Hepatocyte (in vitro differentiated cells): ENCODE results near the gene COL2A1. TPM values are rescaled to one million over a fixed set of nuclear protein-coding genes. Genes with fewer than 3 reads are reported as not detected.
A peak's percentile ranks its signal among the peaks of the same experiment; 100 is the strongest.

Experiments
- DNase-seq: peaks from one replicate; pipeline ENCODE4 v3.0.0-alpha.2; 2016; ENCODE audit warnings: low spot score
- H2AFZ ChIP-seq: fragments of 200-600 bp; sonication (generic); 2 replicates; pipeline ENCODE4 v1.6.0; 2016; ENCODE audit warnings: antibody characterized with exemption, mild to moderate bottlenecking
- H3K27ac ChIP-seq: fragments of 200-600 bp; sonication (generic); 2 replicates; pipeline ENCODE4 v1.5.1; 2016; ENCODE audit warnings: mild to moderate bottlenecking
- H3K27me3 ChIP-seq: fragments of 200-600 bp; sonication (generic); 2 replicates; pipeline ENCODE4 v1.6.1; 2016
- H3K36me3 ChIP-seq: fragments of 200-600 bp; sonication (generic); replicated peaks from 2 replicates; pipeline ENCODE4 v1.5.1; 2016; ENCODE audit warnings: low read depth; ENCODE audit not compliant: insufficient read depth
- H3K4me1 ChIP-seq: fragments of 200-600 bp; sonication (generic); 2 replicates; pipeline ENCODE4 v1.5.1; 2016; ENCODE audit warnings: mild to moderate bottlenecking, moderate library complexity; ENCODE audit not compliant: insufficient read depth
- H3K4me2 ChIP-seq: fragments of 200-600 bp; sonication (generic); 2 replicates; pipeline ENCODE4 v1.6.0; 2016
- H3K4me3 ChIP-seq: fragments of 200-600 bp; sonication (generic); 2 replicates; pipeline ENCODE4 v1.5.1; 2016; ENCODE audit warnings: mild to moderate bottlenecking
- H3K79me2 ChIP-seq: fragments of 200-600 bp; sonication (generic); 2 replicates; pipeline ENCODE4 v1.6.0; 2017; ENCODE audit warnings: mild to moderate bottlenecking
- H3K9me2 ChIP-seq: fragments of 200-600 bp; sonication (generic); replicated peaks from 2 replicates; pipeline ENCODE4 v1.6.0; 2017; ENCODE audit warnings: mild to moderate bottlenecking; ENCODE audit not compliant: insufficient read depth
- H3K9me3 ChIP-seq: fragments of 200-600 bp; sonication (generic); 2 replicates; pipeline ENCODE4 v1.5.1; 2016; ENCODE audit warnings: low read depth, mild to moderate bottlenecking
- H4K20me1 ChIP-seq: fragments of 200-600 bp; sonication (generic); 2 replicates; pipeline ENCODE4 v1.6.0; 2016; ENCODE audit warnings: mild to moderate bottlenecking; ENCODE audit not compliant: insufficient read depth, poor library complexity, severe bottlenecking
- EZH2 ChIP-seq: fragments of 200-600 bp; sonication (generic); IDR thresholded peaks from 2 replicates; pipeline ENCODE4 v1.6.1; 2016; ENCODE audit warnings: antibody characterized with exemption, mild to moderate bottlenecking, borderline replicate concordance
- EZH2phosphoT487 ChIP-seq: fragments of 200-600 bp; sonication (generic); IDR thresholded peaks from one replicate; pipeline ENCODE4 v1.6.1; 2018; ENCODE audit warnings: antibody characterized with exemption, mild to moderate bottlenecking, low read depth, moderate library complexity; ENCODE audit not compliant: unreplicated experiment, severe bottlenecking
- WGBS: methylation state at CpG from one replicate; pipeline ENCODE4 v1.1.6; 2016; ENCODE audit warnings: low lambda C conversion rate; ENCODE audit errors: missing lambda C conversion rate; 5-methylcytosine and 5-hydroxymethylcytosine counted together
- polyA plus RNA-seq: library from polyadenylated mRNA; unstranded; fragments of >200 nt; fragmentation: Nextera tagmentation; extraction: Ambion mirVana; gene quantifications from 2 replicates; pipeline ENCODE4 v1.2.1, GENCODE V29; 2016
- total RNA-seq: library from RNA; depleted of rRNA; stranded (reverse); fragments of >200 nt; gene quantifications from 2 replicates; pipeline ENCODE4 v1.2.3, GENCODE V29; 2014
- TF ChIP-seq, protein P1 (sequence below): fragments of 200-600 bp; sonication (generic); IDR thresholded peaks from 2 replicates; pipeline ENCODE4 v1.5.1; 2016; ENCODE audit warnings: antibody characterized with exemption, mild to moderate bottlenecking; ENCODE audit not compliant: poor library complexity

The COL2A1 gene
- total and polyA plus RNA-seq, 2 experiments from 2014 or later = 52.5 to 57.9 TPM

DNA sequence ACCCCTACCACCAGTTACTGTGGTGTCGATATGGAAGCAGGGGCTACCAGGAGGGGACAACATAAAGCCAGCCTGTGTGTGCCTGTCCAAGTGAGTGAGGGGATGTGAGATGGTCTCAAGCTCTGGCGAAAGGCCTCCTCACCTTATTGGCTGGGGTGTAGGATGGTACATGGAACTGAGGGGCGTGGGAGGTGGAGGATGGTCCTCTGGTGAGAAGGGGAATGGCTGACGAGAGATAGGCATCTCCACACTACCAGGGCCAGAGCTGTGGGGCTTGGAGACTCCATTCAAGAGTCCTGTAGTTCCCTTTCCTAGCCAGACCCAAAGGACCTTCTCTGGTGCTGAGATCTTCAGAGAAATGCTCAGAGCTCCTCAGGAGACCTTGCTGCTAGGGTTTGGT lies 32.5 kb upstream of the COL2A1 start:
- DNase-seq = no peak
- Histone ChIP-seq H3K36me3 (no peaks in the 10 kb centered on the region), H3K9me2 (no peaks in the 10 kb centered on the region), H4K20me1 (no peaks in the 10 kb centered on the region), H3K4me2 (no peak overlapping the region), H2AFZ (no peak overlapping the region), H3K9me3 (no peaks in the 10 kb centered on the region), H3K79me2 (no peaks in the 10 kb centered on the region), H3K4me1 (peaks cover 17% of the 10 kb centered on the region), H3K27ac (peak overlapping the region; percentile 56), H3K4me3 (no peak overlapping the region), H3K27me3 (no peaks in the 10 kb centered on the region)
- no peak for TF ChIP-seq EZH2
- TF ChIP-seq EZH2phosphoT487 = no peak
- TF ChIP-seq, protein P1, sequence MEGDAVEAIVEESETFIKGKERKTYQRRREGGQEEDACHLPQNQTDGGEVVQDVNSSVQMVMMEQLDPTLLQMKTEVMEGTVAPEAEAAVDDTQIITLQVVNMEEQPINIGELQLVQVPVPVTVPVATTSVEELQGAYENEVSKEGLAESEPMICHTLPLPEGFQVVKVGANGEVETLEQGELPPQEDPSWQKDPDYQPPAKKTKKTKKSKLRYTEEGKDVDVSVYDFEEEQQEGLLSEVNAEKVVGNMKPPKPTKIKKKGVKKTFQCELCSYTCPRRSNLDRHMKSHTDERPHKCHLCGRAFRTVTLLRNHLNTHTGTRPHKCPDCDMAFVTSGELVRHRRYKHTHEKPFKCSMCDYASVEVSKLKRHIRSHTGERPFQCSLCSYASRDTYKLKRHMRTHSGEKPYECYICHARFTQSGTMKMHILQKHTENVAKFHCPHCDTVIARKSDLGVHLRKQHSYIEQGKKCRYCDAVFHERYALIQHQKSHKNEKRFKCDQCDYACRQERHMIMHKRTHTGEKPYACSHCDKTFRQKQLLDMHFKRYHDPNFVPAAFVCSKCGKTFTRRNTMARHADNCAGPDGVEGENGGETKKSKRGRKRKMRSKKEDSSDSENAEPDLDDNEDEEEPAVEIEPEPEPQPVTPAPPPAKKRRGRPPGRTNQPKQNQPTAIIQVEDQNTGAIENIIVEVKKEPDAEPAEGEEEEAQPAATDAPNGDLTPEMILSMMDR = no peak
- WGBS = 94% methylated on average over 4 of the region's 4 CpGs

GRCh38 chr12:48034835-48035805 lies 30.8 kb upstream of the COL2A1 start:
- Histone ChIP-seq H2AFZ (no peak overlapping the region), H3K36me3 (no peaks in the 10 kb centered on the region), H3K4me2 (no peak overlapping the region), H3K27me3 (no peaks in the 10 kb centered on the region), H3K9me2 (no peaks in the 10 kb centered on the region), H3K4me3 (no peak overlapping the region), H3K9me3 (no peaks in the 10 kb centered on the region), H3K27ac (no peak overlapping the region), H3K79me2 (no peaks in the 10 kb centered on the region), H4K20me1 (no peaks in the 10 kb centered on the region), H3K4me1 (peaks cover 19% of the 10 kb centered on the region)
- no peak for DNase-seq
- no peak for TF ChIP-seq EZH2
- no peak for TF ChIP-seq EZH2phosphoT487
- TF ChIP-seq, protein P1 = no peak
- 91% methylated on average over 8 of the region's 8 CpGs for WGBS

GRCh38 chr12:48033451-48033850 lies 29.2 kb upstream of the COL2A1 start:
- Histone ChIP-seq H3K79me2 (no peaks in the 10 kb centered on the region), H3K9me2 (no peaks in the 10 kb centered on the region), H3K4me2 (no peak overlapping the region), H3K27ac (no peak overlapping the region), H3K4me3 (no peak overlapping the region), H3K9me3 (no peaks in the 10 kb centered on the region), H3K36me3 (no peaks in the 10 kb centered on the region), H2AFZ (no peak overlapping the region), H3K27me3 (no peaks in the 10 kb centered on the region), H3K4me1 (peaks cover 35% of the 10 kb centered on the region), H4K20me1 (no peaks in the 10 kb centered on the region)
- 100% methylated on average over 1 of the region's 1 CpG for WGBS
- TF ChIP-seq, protein P1 = no peak
- no peak for TF ChIP-seq EZH2
- no peak for TF ChIP-seq EZH2phosphoT487
- no peak for DNase-seq
